CD4-positive, alpha-beta T cell treated with Interferon alpha-2 for 1 hour (primary cell): Measurements from ENCODE around the gene ANP32A.

Experiments used
- DNase-seq, 2 donors: peaks; one replicate each; pipeline ENCODE4 v3.0.0-alpha.2; 2020 to 2022

Gene ANP32A

GRCh38 chr15:68797599-68798345 is 22.9 kb downstream of the ANP32A start:
- DNase-seq = no peak

GRCh38 chr15:68797191-68797590 is 23.5 kb downstream of the ANP32A start:
- DNase-seq = no peak

- no peak for DNase-seq
Observed at GRCh38 chr15:68796576-68796975, 24.1 kb downstream of the ANP32A start.

GRCh38 chr15:68795298-68795848 is 25.3 kb downstream of the ANP32A start:
- DNase-seq = peak; percentile 61 to 67

GRCh38 chr15:68794863-68795262 is 25.8 kb downstream of the ANP32A start:
- no peak for DNase-seq

DNA sequence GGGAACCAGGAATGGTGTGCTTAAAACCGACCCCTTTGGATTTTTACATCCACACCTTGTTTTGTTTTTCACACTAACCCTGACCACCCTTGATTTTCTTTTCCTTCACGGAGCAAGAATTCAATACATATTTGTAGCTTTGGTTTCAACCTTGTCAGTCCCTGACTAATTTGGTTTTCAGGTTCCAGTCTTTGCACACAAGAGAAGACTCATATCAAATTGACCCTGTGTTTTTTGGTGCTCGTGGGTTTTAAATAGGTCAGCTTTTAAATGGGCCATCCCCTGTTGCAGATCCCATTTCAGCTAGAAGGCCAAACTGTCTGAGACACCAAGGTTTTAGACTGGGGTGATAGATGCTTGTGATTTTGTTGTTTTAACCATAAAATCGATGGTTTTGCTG is 26.4 kb downstream of the ANP32A start:
- no peak for DNase-seq

DNA sequence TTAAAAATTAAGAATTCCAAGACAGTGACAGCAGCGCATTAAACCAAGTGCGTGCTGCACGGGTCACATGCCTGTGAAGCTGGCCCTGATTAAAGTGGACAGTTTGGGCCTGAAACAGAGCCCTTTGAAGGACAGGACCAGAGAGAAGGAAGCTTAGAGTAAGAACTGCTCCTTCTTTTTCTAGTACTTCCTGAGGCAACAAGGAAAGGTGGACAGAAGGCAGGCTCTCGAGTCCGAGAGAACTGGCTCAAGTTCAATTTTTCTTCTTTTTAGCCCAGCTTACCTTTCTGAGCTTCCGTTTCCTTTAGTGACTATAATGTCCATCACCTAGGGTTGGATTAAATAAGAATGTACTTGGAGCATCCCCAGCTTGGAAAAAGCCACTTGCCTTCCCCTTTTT is 26.9 kb downstream of the ANP32A start:
- no peak for DNase-seq

DNA sequence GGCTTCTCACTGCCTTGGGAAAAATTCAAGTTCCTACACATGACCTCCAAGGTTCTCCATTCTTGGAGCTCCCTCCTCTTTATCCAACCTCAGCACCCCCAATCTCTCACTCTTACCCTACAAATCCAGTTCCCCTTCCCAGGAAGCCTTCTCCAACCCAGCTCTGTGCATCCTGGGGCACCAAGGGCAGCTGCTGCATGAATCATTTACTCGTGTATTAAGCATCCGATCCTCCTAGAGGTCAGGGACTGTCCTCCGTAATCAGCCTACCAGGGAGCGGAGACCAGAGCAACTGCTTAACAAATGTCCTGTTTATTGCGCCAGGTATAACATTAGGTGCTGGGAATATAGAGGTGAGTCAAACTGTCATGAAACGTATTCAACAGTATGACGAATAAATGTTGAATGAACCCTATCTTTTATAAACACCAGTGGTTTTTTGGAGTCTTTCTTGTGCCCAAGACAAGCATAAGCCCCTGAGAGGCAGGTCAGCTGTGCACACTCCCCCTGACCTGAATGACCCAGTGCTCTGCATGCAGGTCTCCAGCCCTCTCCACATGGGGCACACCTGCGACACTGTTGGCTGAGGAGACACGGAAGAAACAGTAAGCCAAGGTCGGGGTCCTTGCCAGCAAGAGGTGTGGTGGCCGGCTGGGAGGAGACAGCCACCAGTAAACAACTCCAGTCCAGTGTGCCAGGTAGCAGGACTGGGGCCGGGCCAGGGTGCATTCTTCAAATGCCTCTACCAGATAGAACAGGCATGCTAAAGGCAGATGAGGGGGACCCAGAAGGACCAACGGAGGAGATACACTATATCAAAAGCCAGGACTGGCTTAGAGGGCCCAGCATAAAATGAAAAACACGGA is 27.6 kb downstream of the ANP32A start:
- no peak for DNase-seq

GRCh38 chr15:68791431-68792283 is 29.0 kb downstream of the ANP32A start:
- peak; percentile 57 to 65 for DNase-seq

DNA sequence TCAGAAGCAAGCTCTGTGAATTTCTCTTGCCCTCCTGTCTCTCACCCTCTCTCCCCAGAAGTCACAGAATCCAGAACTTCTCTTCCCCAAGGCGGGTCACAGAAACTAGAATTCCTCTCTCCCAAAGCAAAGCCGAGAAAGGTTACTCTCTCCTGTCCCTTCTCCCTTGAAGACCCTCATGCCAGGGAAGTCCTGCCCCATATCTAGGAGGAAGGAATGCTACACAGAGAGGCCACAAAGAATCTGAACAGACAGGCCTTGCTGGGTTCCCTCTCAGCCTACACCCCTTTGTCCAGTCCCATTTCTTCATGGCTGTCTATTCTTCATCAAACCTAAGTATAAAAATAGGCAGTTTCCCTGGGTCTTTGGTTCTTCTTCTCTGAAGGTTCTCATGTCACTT is 29.8 kb downstream of the ANP32A start:
- no peak for DNase-seq

DNA sequence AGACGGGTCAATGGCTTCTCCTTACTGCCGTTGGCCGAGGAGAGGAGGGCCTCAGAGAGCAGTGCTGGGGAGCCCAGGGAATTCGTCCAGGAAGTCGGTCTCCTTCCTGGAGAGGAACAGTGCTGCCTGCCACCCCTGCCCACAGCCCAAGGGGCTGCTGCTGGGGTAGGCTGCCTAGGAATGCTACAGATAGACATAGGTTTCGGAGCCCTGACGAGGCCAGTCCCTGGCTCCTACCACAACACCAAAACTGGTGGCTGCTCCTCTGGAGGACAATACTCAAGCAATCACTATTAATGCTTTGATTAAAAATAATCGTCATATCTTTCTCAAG is 30.5 kb downstream of the ANP32A start:
- no peak for DNase-seq

DNA sequence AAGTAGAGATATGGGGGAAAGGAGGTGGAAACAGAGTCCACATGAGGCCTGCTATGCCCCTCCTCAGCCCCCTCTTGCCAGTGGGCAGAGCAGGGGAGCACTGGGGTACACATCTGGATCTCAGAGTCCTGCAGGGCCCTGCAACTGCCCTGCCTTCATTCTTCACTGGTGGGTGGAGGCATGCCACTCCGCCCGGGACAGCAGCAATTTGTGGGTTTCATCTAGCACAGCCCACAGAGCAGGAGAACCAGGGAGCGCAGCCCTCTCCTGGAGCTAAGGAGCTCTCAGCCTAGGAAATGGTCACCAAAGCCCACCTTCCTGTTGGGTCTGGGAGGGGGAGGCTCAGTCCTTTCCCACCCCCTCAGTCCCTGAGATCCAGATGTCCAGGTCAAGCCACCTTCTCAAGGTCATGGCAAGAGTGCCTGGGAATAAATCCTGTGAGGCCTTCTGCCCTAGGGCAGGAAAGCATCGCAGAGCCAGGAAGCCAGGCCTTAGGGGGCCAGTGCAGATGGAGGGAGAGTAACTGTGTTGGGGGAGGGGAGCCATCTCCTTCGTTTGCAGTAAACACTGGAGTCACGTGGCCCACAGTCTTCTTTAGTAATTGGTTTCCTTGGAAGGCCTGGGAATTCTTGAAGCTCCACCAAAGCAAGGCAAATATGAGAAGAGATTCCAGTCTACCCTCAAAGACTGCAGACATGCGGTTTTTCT is 31.0 kb downstream of the ANP32A start:
- no peak for DNase-seq

GRCh38 chr15:68789091-68789490 is 31.6 kb downstream of the ANP32A start:
- no peak for DNase-seq

DNA sequence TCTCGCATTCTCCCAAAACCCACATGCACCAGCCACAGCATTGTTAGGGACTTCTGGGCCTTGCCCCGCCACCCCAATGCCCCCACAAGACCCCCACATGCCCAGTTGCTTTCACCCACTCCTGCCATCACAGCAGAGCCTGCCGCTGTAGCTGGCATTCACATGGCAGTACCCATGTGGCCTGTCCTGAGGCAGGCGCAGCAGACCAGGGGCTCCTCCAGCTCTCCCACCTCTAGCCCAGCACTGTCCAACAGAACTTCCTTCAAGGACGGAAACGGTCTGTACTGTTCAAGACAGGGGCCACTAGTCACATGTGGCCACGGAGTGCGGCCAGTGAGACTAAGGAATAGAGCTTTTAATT is 32.5 kb downstream of the ANP32A start:
- no peak for DNase-seq

DNA sequence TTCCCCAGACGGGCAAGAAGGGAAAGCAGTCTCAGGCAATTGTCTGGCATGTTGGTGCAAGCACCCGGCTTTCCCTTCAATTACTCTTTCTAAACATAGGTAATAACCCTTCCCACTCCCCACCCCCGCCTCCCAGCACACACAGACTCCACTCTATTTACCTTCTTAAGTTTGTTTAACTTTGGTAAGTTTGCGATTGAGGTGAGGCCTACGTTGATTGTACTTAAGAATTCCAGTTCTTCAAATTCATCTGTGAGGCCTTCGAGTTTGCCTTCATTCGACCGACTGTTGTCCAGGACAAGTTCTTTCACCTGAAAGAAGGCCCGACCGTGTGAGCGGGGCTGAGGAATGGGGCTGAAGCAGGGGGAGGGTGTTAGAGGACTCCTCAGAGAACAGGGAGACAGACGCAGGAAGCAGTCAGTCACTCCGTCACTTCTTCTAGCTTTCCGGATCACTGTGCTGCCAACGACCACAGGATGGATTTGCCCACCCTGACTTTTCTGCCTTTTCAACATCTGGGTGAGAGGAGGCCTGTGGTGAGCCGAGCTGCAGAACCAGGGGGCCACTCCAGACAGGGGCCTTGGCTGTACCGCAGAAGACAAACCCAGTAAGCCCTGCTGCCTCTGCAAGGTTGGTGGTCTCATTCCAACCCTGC is 33.0 kb downstream of the ANP32A start:
- no peak for DNase-seq

GRCh38 chr15:68786753-68787152 is 33.9 kb downstream of the ANP32A start:
- DNase-seq = no peak

GRCh38 chr15:68785541-68785940 is 35.2 kb downstream of the ANP32A start:
- no peak for DNase-seq

GRCh38 chr15:68784206-68784605 is 36.5 kb downstream of the ANP32A start:
- no peak for DNase-seq

- peak; percentile 64 to 70 for DNase-seq
Observed at GRCh38 chr15:68783226-68784058, 37.3 kb downstream of the ANP32A start.

DNA sequence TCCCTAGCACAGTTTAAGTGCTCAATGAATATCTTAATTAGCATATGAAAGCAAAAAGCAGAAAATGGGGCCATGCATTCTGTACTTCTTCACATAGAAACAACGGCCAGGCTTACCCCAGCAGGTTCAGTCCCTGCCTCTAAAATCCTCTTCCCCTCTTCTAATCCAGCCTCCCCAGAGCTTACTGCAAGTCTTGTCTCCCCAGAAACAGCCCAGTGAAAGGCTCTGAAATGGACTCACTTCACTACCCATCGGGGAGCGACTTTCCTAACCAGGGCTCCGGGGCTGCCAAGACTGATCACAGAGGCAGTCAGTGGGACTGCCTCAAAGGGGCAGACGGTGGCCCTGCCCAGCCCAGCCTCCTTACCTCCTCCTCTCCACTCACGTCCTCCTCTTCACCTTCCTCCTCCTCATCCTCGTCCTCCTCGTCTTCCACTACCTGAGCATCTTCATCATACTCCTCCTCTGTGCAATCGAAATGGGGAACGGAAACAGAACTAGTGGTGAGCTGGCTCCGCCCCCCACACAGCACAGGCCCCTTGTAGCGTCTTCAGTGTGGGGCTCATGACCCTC is 38.0 kb downstream of the ANP32A start:
- DNase-seq = no peak
